GF-D8 (cell line): ENCODE results near the gene CHRNA9.

Experiments
- DNase-seq: peaks from one replicate; lab custom pipeline; 2025; lab: John Stamatoyannopoulos, UW

Gene CHRNA9

GRCh38 chr4:40308528-40309122, 26.5 kb upstream of the CHRNA9 start:
- no peak for DNase-seq

DNA sequence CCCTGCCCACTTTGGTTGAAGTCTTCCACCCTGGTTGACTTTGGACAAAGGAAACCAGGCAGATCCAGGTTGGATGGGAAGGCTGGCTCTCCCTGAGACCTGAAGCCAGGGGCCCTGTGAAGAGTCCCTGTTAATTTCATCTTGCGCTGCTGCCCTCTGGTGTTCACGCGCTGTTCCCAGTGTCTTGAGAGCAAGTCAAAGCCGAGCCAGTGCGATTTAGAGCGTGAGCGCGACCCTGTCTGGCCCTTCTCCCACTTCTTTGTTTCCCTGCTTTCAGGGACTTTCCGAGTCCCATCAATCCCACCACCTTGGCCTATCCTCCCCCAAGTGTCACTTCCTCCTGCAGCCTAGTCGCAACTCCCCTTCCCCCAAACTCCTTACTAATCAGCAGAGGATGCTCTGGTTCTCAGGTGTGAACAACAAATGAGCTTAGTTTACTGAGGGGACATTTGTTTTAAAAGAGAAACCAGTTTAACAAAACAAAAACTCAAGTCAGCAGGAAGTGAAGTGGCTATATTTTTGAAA, 25.8 kb upstream of the CHRNA9 start:
- no peak for DNase-seq

DNA sequence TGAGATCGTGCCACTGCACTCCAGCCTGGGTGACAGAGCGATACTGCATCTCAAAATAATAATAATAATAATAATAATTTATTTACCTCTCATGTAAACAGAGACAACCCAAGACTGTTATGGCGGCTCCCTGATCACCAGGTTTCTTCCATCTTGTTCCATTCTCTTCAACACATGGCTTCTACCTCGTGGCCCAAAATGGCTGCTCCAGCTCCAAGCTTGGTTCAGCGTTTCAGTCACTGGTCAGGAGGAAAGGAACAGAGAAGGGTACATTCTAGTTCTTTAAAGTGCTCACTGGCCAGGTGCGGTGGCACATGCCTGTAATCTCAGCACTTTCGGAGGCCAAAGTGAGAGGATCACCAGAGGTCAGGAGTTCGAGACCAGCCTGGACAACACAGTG, 24.9 kb upstream of the CHRNA9 start:
- no peak for DNase-seq

DNA sequence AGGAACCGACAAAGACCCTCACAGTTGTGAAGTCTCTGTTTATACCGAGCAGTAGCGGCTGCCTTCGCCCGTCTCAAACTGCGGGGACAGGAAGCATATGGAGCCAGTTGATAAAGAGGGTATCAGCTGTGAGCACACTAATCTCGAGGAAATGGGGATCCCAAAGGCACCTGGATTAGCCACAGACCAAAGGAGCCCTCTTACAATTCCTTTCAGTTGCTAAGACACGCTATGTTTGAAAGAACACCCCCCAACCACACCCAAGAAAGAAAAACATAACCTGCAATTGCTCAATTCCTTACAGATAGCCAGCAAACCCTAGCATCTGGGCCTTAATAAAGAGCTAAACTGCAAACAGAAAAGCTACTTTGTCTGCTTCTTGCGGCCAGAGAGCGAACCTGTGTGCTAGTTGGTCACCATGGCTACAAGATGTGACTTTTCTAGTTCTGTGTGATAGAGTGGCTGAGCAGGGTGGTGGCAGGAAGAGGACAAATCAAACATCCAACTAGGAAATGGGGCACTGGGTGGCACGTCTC, 23.3 kb upstream of the CHRNA9 start:
- DNase-seq = no peak

DNA sequence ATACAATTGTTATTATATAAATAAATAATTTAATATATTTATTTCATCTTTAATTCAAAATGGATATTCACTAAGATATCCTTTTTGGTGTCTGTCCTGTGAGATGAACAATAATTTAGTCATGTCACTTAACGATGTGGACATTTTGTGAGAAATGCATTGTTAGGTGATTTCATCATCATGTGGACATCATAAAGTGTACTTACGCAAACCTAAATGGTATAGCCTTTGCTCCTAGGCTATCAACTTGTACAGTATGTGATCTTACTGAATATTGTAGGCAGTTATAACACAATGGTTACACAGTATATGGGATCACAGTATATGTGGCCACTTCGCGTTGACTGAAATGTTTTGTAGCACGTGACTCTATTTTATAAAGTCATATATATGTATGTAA, 20.2 kb upstream of the CHRNA9 start:
- DNase-seq = no peak

DNA sequence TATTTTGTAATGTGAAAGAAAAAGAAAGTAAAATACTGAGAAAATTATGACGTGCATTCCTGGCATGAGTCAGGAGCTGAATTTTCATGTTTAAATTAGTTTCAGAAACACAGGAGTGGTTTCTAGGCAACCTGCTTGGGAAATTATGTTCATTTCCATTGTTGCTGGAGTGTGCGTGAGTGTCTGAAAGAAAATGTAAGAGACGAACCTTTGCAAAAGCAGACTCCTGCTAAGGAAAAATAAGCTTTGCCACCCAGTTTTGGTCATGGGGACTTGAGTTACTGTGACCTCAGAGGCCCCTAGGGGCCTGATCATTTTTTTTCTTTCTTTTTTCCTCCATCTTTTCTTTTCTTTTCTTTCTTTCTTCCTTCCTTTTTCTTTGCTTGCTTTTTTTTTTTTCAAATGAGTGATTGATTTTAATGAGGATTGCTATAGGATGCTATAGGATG, 18.8 kb upstream of the CHRNA9 start:
- no peak for DNase-seq

- no peak for DNase-seq
Observed at GRCh38 chr4:40316782-40317635, 18.1 kb upstream of the CHRNA9 start.

GRCh38 chr4:40317916-40318658, 17.0 kb upstream of the CHRNA9 start:
- DNase-seq = no peak

DNA sequence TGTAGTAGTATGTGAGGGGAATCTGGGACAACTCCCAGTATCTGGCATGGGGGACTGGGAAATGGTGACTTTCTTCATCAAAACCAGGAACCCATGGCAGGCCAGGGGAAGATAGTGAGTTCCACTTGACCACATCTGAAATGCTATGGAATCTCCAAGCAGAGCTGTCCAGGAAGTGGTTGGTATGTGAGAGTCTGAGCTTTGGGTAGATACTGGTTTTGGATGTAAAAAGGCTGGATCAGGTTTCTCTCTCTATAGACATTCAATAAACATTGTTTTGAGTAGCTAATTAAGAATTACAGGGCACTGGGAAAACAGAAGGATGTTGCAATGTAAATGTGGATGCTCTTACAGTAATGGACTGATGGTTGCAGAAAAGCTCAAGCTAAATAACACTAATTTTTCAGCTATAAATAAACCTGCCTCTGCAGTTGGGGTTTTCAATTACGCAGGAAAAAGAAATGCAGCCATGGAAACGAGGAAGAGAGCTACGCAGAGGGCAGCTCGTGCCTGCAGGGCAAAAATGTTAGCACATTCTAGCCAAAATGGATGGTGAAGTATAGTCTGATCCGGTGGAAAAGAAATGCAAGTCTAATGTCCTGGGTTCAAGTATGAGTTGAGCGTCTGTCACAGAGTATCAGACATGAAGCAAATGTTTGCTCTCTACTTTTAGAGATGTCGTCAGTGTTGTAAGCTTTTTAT, 13.4 kb upstream of the CHRNA9 start:
- DNase-seq = no peak

- DNase-seq = no peak
Observed at GRCh38 chr4:40322811-40323210, 12.3 kb upstream of the CHRNA9 start.

DNA sequence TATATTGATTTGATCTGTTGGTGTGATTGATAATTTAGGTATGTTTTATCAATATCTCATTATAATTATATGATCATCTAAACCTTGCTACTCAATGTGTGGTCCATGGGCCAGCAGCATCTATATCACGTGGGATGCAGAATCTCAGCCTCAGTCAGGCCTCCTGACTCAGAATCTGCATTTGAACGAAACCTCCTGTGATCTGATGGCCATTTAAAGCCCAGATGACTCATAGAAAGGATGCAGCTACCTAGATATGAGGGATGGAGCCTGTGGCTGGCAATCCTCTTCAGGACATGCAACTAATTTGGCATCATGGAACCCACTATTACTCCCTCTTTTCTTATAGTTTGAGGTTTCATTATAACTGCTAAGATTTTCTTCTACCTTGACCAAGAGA, 11.3 kb upstream of the CHRNA9 start:
- DNase-seq = no peak

- peak; percentile 33 for DNase-seq
Observed at GRCh38 chr4:40325406-40326019, 9.6 kb upstream of the CHRNA9 start.

GRCh38 chr4:40327340-40327739, 7.8 kb upstream of the CHRNA9 start:
- DNase-seq = peak; percentile 88

- DNase-seq = no peak
Observed at GRCh38 chr4:40328383-40328782, 6.8 kb upstream of the CHRNA9 start.

DNA sequence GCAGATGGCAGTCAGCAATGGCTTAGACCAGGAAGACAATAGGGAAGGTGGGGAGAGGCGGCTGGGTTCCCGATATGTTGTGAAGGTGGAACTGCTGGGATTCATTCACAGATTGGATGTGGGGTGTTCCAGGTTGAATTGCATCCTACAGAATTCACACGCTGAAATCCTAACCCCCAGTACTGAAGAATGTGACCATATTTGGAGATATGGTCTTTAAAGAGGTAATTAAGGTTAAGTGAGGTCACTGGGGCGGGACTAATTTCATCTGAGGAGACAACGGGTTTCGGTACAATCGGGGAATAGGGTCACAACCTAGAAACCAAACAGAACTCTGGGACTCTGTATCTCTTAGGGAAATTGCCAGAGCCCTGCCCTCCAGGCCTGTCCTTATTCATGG, 5.3 kb upstream of the CHRNA9 start:
- no peak for DNase-seq

- DNase-seq = no peak
Observed at GRCh38 chr4:40330536-40330935, 4.6 kb upstream of the CHRNA9 start.

DNA sequence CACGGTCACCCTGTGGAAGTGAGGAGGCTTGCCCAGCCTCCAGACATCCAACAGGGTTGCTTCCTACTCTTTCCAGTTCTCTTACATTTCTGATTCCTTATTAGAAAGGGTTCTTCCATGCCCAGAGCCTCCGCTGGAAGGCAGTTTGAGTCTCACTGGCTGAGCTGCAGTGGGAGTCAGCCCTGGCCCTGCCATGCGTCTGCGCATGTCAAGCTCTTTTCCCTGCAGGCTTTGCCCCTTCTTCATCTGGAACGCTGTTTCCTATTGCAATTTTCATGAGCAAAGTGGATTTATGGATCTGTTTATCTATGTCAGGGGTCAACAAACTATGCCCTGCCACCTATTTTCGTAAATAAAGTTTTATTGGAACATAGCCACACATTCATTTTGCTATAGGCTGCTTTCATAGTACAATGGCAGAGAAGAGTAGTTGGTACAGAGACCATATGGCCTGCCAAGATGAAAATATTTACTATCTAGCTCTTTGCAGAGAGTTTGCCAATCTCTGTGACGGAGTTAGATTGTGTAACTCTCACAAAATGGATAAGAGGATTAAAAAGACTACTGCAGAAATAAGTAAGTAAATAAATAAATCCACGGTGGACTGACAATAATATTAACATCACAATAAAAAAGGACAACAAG, 3.9 kb upstream of the CHRNA9 start:
- DNase-seq = no peak

DNA sequence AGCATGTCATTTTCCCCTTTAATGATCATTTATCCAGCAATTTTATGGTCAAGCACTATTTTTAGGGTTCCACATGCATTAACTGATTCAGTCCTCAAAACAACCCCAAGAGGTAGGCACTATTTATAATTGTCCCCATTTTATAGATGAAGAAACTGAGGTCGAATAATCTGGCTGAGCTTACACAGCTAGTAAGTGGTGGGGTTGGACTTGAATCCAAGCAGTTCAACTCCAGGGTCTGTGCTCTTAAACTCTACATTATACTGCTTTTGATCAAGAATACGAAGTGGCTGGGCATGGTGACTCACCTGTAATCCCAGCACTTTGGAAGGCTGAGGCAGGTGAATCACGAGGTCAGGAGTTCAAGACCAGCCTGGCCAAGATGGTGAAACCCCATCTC, 3.2 kb upstream of the CHRNA9 start:
- DNase-seq = no peak

DNA sequence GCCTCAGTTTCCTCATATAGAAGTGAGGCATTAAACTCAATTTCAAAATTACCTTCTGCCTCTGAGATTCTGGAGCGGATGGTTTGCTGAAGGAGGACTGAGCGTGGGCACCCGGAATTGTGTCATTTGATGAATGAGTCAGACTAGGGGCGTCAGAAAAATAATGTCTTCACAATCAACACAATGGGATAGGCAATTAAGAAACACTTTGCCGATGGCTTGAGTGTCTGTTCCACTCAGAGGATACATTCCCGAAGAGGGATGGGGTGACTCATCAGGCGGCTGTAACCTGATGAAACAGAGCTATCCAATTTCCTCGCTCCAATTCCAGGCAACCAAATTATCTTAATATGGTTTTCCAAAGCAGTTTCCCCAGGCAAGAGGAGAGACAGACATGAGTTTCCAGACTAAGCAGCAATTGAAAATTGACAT, 1.2 kb upstream of the CHRNA9 start:
- no peak for DNase-seq

DNA sequence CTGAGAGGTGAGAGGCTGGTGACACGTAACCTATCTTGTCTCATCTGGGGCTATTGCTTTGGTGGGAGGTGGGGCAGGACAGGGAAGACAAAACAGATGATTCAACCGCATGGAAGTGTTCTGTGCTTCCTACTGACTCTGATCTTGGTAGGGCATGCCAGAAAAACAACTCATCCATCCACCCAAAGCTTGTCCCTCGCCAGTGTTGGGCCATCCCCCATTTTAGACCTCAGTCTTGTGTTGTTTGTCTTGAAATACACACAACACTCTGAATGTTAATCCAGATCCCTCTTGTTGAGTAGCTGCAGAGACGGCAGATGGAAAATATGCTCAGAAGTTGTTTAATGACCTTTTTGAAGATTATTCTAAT, 377 bp downstream of the CHRNA9 start:
- no peak for DNase-seq

DNA sequence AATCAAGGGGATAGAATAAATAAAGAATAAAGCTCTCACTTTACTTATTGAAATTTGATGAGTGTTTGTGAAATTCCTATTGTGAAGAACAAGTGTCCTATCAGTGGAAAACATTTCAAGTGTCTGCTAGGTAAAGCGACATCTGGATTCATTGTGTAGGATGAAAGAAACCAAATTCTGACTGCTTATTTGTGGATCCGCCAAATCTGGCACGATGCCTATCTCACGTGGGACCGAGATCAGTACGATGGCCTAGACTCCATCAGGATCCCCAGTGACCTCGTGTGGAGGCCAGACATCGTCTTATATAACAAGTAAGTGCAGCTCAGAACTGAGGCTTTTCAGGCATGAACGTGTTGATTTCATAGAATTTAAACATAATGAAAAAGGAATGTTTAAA, 1.9 kb downstream of the CHRNA9 start:
- DNase-seq = no peak
